Endothelial cell of hepatic sinusoid (primary cell): ENCODE results near the gene CCNT1.
"Not testable (repeated sequence)": the region's sequence is repeated elsewhere in the genome, so short reads cannot be mapped to it uniquely, and the experiment has no call there.

ENCODE experiments used
- in situ Hi-C: cut with HindIII; loops from 2 replicates; pipeline ENCODE4 v1.10.0; 2017; ENCODE audit warnings: low sequenced_read_pairs

CCNT1 gene

DNA sequence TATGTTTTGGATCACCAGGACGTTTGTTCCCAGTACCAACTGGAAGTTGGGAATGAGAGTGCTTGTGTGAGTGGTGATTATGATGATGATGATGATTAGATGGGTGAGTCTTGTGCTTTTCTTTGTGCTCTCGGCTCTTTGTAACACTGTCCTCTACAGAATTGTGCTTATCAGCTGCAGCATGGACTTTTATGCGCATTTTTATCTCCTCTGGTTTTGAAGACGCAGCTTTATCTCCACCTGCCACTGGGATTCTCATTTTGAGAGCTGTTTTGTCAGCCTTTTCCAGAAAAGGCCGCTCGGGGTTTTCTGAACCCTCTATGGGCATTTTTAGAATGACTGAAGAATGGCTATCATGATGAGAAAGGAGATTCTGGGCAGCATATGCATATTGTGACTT, 22.9 kb downstream of the CCNT1 start:
- in situ Hi-C loops: no loop called here

- in situ Hi-C loops: no loop called here
Measured at GRCh38 chr12:48691826-48692487, 24.6 kb downstream of the CCNT1 start.

GRCh38 chr12:48690990-48691389, 25.5 kb downstream of the CCNT1 start:
- in situ Hi-C loops: no loop called here

GRCh38 chr12:48690436-48690835, 26.1 kb downstream of the CCNT1 start:
- in situ Hi-C loops: no loop called here

GRCh38 chr12:48688836-48689235, 27.7 kb downstream of the CCNT1 start:
- in situ Hi-C loops: no loop called here

DNA sequence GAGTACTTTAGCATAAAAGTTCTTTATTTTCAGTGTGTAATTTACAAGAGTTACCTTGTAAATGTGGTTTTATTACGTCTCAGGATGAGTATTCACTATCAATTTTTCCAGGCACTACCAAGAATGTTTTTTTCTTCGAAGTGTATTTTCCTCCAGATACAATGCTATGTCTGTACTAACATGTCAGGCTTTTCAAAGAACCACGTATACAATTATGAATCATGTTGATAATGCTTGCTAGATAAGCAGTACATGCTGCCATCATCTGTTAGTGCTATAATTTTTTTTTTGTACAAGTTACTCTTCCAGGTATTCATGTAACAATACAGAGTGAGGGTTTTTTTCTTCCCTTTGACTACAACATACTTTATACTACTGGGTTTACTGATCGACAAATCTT, 28.9 kb downstream of the CCNT1 start:
- in situ Hi-C loops: no loop called here

DNA sequence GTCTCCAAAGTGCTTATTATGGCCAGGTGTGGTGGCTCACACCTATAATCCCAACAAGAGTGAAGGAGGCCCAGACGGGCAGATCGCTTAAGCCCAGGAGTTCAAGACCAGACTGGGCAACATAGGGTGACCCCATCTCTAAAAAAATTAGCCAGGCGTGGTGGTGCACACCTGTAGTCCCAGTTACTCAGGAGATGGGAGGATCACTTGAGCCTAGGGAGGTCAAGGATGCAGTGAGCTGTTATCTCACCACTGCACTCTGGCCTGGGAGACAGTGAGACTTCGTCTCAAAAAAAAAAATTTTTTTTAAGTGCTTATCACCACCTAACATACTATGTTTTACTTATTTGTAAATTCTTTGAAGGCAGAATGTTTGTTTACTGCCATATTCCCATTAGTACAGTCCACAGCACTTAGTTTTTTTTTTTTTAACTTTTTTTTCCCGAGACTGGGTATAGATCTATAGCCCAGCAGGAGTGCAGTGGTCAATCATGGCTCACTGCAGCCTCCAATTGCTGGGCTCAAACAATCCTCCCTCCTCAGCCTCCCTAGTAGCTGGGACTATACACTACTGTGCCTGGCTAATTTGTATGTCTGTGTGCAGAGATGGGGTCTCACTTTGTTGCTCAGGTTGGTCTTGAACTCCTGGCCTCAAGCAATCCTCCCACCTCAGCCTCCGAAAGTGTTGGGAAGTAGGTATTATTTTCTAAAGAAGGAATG, 29.7 kb downstream of the CCNT1 start:
- in situ Hi-C loops: no loop called here

DNA sequence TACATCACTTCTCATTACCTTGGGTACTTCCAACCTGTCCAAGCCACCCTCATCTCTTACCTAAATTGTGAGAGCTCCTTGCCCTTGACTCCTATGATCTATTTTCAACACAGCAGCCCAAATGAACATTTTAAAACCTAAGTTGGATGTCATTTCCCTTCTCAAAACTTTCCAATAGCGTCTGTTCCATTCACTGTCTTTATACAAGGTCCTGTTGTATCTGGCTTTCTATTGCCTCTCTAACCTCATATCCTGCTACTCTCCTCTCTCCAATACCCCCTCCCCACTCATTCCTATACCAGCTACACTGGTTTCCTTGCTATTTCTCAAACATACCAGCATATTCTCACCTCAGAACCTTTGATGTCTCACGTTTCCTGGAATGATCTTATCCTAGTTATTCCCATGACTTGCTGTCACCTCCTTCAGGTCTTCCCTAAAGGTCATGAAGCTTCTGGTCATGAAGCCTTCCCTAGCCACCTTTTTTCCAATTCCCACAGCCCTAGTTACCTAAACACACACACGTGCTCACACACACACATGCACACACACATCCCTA, 30.4 kb downstream of the CCNT1 start:
- in situ Hi-C loops: no loop called here

DNA sequence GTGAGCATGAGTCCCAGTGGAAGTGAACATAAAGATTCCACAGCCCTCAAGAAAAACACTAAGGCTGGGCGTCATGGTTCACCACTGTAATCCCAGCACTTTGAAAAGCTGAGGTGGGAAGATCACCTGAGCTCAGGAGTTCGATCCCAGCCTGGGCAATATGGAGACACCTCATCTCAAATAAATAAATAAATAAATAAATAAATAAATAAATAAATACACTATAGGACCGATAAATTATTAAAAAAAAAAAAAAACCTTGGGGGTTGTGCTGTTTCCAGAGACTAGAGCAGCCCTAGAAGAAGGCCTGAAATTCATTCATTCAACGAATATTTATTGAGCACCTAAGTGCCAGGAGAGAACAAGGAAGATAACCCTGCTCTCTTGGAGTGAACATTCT, 33.0 kb downstream of the CCNT1 start:
- in situ Hi-C loops: no loop called here

DNA sequence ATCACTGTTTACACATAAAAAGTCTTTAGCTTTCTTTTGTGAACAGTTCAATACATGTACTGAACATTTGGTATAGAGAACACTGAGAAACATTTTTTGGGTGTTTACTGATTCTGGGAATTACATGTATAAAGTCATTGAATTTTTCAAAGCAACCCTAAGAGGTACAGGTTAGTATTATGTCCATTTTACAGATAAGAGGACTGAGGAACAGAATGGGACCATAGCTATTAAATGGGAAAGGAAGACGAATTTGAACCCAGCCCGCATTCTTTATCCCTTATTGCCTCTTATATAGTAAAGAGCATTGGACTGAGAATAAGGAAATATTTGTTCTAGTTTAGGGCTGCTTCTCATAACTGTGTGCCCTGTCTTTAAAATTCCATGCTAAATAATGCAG, 33.6 kb downstream of the CCNT1 start:
- in situ Hi-C loops: no loop called here

DNA sequence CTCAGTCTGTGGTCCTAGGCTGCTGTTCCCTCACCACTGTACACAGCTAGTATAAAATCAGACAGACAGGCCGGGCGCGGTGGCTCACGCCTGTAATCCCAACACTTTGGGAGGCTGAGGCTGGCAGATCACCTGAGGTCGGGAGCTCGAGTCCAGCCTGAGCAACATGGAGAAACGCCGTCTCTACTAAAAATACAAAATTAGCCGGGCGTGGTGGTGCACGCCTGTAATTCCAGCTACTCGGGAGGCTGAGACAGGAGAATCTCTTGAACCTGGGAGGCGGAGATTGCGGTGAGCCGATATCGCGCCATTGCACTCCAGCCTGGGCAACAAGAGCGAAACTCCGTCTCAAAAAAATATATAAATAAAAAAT, 34.0 kb downstream of the CCNT1 start:
- in situ Hi-C loops: not testable (repeated sequence)

DNA sequence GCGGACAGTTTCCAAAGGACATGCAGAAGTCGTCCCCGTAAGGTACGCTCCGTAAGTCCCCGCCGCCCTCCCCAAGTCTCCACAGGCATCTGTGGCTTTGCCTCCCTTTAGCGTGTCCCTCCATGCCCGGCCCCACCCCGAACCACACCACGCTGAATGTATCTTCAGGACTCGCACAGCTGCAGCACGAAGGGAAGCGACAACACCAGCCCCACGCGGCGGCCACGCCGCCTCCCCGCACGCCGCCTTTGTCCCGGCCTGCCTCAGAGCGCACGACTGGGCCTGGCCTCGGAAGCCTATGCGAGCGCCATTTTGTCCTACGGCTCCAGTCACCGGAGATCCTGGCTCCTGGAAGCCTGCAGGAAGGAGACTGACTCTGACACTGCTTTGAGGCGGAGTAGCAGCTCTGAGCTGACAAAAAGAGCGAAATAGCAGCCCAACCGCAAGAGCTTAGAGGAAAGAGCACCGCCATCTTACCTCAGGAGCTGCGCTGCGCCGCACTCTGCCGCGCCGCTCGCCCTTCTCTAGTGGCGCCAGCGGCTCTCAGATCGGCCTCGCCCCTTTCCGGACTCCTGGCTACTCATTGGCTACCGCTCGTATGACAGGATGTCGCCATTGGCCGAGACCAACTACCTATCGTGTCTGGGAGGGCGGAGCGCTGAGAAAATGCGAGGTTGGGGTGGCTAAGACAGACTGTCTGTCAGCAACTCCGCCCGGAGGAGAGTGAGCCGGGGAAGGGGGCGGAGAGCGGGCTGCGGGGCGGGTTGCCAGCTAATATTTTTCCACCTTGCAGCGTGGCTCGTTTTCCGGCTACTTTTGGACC, 34.6 kb downstream of the CCNT1 start, which contains the start of gene KANSL2:
Gene KANSL2, minus strand, starts transcription at position 529 of the 823 bp plus-strand sequence. CDS start 606 bp downstream, outside the sequence.
- in situ Hi-C loops: no loop called here

DNA sequence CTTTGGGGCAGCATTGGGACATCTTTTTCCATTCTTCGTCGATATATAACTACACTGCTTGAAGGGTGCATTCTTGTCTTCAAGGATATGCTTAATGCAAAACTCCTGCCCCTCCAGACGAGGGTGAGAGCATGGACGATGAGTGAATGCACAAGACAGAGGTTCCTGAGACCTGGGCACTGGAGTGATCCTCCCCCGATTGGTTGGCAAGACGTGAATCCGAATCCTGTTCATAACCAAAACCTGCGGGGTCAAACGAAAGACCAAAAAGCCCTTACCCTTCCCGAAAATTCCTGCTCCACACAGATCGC, 35.2 kb downstream of the CCNT1 start:
- in situ Hi-C loops: no loop called here

DNA sequence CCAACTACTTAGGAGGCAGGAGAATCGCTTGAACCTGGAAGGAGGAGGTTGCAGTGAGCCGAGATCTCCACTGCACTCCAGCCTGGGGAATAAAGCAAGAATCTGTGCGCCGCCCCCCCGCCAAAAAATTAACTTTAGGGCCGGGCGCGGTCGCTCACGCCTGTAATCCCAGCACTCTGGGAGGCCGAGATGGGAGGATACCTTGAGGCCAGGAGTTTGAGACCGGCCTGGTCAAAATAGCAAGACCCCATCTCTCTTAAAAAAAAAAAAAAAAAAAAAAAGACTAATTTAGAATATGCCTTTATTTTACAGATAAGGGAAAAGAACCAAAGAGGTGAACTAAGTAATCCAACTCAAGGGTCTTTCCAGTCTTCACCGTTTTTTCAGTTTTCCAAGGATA, 35.6 kb downstream of the CCNT1 start:
- in situ Hi-C loops: no loop called here

GRCh38 chr12:48678551-48679185, 37.8 kb downstream of the CCNT1 start:
- in situ Hi-C loops: no loop called here

GRCh38 chr12:48671231-48671856, 45.2 kb downstream of the CCNT1 start:
- in situ Hi-C loops: no loop called here

GRCh38 chr12:48668996-48669395, 47.5 kb downstream of the CCNT1 start:
- in situ Hi-C loops: no loop called here

DNA sequence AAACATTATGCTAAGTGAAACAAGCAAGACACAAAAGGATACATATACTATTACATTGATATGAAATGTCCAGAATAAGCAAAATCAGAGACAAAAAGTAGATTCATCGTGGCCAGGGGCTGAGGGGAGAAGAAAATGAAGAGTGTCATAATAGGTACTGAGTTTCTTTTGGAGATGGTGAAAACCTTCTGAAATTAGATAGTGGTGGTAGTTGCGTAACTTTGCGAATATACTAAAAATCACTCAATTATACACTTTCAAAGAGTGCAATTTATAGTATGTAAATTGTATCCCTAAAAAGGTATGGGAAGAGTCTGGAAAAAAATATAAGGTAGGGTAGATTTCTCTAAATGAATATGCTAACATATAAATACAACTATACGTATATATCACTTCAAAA, 56.6 kb downstream of the CCNT1 start:
- in situ Hi-C loops: no loop called here

- in situ Hi-C loops: no loop called here
Measured at GRCh38 chr12:48651681-48652080, 64.8 kb downstream of the CCNT1 start.

- in situ Hi-C loops: not testable (repeated sequence)
Measured at GRCh38 chr12:48645354-48645753, 71.2 kb downstream of the CCNT1 start.

- in situ Hi-C loops: no loop called here
Measured at GRCh38 chr12:48643011-48643410, 73.5 kb downstream of the CCNT1 start.
